DMS153 treated with DMSO at 0.1 percent for 48 hours (cell line): ENCODE data around the gene FCRL6.
A peak's percentile ranks its signal among the peaks of the same experiment; 100 is the strongest.

Experiments
- DNase-seq: peaks from one replicate; lab custom pipeline; 2025; ENCODE audit not compliant: unreplicated experiment; lab: John Stamatoyannopoulos, UW

FCRL6 gene, protein sequence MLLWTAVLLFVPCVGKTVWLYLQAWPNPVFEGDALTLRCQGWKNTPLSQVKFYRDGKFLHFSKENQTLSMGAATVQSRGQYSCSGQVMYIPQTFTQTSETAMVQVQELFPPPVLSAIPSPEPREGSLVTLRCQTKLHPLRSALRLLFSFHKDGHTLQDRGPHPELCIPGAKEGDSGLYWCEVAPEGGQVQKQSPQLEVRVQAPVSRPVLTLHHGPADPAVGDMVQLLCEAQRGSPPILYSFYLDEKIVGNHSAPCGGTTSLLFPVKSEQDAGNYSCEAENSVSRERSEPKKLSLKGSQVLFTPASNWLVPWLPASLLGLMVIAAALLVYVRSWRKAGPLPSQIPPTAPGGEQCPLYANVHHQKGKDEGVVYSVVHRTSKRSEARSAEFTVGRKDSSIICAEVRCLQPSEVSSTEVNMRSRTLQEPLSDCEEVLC

DNA sequence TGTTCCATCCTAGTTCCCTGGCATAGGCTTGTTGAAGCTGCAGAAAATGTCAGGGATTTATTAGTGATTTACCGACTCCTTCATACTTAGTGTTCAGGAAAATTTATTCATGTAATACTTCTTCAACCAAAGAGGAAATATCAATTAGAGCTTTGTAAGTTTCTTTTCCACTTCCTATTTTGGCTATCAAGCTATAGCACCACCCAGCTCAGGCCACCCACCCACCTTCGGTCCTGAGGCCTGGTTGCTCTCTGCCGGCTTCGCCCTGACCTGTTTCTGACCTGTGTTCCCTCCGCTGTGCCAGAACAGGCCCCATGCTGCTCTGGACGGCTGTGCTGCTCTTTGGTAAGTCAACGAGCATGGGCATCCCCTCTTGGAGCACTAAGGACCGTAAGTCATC is at the start of gene FCRL6:
Gene FCRL6, plus strand, starts transcription at position 250 of the 400 bp plus-strand sequence. Its CDS starts 65 bp downstream, at position 315.
- no peak for DNase-seq

DNA sequence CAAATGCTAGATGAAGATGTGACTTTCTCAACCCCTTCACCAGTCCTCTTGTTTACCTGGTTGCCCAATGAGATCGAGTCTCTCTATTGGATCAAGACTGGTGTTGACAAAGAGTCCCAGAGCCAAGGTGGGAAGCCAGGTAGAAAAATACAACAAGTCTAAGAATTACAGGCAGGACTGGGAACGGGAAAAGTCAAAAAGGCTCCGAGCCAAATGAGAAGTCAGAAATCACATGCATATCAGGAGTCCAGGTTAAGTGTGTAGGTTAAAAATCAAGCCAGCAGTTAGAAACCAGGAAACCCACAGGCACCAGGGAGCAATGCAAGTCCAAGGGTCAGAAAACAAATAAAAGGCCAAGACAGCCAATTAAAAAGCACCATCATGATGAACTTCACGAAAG is 48.8 kb upstream of the FCRL6 start:
- DNase-seq, result no peak

DNA sequence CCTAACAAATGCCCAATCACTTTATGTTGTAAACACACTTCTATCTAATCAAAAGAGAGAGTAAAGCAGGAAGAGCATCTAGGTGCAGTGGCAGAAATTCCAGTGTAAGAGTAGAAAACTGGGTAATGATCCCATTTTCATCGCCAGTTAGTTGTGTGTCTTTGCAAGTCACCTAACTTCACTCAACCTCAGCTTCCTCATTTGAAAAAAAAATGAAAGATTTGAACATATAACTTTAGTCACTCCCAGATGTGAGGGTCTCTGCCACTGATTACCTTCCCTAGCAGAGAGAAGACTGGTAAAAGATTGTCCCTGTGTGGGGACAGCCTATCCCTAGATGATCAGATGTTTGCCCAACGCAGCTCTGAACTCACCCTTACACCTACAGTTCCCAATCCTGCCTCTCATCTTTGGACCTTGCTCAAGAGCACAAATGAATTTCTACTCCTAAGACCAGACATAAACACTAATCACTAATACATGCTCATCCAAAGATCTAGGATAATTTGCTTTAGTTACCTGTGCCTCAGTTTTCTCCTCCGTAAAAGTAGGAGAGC is 46.6 kb upstream of the FCRL6 start:
- DNase-seq, result no peak

DNA sequence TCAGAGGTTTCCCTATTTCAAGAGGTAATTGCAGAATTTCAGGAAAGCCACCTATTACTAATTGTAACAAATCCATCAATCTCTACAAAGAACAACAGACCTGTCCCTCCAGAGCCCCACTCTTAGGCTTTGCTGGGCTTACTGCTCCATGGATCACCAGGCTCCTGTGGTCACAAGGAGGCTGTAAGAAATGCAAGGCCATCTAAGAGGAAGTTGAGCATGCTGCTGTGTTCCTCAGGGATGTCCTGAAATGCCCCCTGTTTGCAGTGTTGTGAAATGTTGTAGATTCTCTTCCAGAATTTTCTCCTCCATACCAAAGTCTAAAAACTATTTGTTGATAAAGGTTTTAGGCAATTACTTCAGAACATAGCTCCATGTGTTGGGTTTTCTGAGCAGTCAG is 45.8 kb upstream of the FCRL6 start:
- DNase-seq, result no peak

DNA sequence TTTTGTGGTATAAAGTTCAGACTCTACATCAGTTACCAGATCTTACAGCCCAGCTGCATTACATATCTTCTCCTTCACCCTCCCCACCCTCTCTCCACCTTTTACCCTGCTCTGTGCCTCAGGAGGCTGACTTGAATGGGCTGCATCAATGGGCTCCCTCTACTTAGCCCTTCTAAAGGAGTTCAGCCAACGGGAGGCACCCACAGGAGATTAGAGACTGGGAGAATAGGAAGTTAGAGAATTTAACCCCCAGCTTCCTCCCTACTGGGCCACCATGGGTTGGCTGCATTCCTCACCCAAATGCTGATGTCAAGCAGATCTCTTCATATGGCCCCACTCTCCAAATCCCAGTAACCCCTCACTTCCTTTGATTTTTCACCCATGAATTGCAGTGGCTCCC is 38.5 kb upstream of the FCRL6 start:
- DNase-seq, result no peak

DNA sequence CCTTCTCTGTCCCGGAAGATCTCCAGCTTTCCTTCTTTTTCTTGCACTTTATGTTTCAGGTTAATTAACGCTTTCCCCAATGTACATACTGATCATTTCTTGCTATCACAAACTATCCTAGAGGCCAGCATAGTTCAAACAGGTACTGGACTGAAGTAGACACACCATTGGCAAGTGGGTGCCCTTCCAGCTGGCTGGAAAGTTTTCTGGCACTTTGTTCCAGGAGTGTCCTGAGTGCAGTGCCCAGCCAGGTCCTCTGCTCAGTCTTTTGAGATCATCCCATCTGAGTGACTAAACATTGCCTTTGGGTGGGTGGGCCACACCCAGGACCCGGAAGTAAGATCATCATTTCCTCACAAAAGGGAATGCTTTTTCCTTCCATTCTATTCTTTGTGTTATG is 36.4 kb upstream of the FCRL6 start:
- no peak for DNase-seq

DNA sequence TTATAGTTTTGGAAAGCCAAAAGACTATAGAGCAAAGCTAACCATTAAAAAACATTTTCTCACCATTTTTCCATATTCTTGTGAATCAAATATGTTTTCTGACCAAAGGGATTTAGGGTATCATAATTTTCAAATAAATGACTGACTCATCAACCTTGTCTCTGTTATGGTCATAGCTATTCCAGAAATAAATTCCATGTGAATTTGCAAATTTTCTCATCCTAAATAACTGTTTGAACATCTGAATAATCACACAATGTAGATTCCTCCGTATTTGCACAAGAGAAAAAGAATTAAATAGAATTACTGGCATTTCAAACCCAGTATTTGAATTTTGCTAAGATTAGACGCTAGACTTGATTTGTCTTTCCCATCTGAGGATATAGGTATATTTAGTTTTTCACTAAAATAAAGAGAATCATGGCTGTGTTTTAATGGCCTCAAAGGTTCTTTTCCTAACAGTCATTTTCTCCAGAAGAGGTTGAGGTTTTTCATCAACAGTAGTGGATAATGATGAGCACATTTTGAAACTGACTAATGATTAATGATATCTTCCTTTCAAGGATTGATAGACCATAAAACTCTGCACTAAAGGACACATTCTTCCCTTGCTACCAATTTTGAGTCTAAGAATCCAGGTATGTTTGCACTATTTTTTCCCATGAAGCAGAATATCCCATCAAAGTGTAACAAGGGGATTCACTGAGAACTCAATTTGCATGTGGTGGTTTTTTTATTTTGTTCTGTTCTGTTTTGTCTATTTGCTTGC is 30.8 kb upstream of the FCRL6 start:
- DNase-seq, result no peak

DNA sequence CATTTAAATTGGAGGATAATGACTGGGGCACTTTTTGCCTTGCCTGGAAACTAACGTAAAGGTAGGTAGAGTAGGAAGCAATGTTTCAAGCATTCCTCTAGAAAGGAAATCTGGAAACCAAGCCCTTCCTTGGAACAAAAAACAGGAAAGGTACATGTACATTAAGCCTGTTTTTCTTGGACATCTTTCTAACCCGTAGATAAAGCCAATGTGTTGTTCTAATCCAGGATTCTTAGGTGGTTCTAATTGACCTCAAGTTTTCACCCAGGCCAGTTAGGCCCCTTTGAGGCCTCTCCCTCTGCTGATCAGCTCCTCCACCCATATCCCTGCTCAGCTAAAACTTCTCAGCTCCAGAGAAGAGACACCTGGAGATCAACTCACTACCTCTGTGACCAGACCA is 27.7 kb upstream of the FCRL6 start:
- DNase-seq, result no peak

DNA sequence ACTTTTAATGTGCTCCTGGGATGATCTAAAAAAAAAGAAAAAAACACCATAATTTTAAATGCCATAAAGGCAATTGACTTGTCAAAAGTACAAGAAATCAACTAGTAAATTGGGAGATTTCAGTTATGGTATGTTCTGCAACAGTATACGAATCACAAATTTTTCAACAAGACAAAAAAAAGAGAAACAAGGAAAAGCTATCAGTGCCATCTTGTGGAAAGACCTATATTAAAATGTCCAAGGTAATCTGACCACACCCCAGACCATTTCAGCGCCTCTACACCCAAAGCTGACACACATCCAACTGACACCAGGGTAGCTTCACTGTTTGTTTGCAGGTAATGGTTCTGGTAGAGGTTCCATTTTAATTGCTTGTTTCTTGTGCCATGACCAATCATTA is 26.4 kb upstream of the FCRL6 start:
- no peak for DNase-seq

DNA sequence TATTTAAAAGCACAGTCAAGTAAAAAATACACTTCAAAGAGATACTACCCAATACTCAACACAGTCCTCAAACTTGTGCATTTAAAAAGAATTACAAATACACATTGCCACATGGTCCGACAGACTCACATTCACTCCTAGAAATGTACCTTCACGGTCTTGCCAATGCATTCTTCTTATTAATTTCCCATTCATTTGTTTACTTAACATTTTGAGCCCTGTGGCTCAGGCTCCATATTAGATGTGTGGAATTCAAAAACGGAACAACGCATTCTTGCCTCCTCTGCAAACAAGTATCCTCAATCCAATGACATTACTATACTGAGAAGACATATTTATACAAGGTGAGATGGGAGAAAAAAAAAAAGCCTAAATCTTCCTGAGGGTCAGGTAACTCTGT is 23.9 kb upstream of the FCRL6 start:
- DNase-seq, result no peak

DNA sequence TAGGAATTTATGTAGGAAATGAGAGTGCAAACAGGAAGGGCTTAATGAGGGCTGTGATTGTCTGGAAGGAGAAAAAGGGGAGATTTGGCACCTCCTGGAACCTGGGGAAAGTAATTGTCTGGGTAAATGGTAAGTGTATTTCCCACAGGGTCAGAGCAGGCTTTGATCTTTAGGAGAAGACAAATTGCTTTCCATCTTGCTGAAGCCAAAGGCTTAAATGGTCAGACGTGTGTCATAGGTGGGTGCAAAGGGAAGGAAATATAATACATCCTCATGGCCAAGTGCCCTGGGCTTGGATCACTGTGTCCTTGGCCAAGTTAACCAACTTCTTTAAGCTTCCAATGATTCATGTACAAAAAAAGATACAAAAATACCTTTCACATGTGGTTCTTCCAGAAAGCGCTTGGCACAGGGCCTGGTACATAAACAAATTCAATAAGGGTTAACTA is 22.7 kb upstream of the FCRL6 start:
- no peak for DNase-seq

DNA sequence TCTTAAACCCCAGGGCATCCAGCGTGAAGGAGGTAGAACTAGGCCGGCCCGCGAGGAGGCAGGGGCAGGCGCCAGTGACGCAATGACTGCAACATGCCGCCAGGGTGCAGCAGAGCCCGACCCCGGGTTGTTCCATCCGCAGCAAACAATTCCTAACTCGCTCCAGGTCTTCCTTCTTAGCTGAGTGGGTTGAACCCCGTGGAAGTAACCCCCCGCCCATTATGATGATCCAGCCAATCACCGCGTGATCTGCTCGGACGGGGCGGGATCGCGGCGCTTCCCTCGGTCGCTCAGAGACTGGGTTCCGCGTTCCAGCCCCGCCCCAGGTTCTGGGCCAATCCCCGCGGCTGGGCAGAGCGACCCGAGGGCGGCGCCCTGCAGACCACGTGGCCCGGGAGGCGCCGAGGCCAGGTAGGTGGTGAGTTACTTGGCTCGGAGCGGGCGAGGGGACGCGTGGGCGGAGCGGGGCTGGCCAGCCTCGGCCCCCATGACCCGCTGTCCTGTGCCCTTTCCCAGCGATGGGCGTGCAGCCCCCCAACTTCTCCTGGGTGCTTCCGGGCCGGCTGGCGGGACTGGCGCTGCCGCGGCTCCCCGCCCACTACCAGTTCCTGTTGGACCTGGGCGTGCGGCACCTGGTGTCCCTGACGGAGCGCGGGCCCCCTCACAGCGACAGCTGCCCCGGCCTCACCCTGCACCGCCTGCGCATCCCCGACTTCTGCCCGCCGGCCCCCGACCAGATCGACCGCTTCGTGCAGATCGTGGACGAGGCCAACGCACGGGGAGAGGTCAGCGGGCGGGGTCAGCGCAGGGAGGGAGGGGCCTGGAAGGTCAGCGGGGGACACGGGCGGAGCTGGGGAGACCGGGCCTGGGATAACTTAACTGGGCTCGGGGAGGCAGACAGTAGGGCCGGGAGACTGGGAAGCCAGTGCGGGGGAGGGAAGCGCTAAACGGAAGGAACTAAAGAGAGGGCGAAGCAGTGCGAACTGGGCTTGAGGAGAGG is 21.3 kb upstream of the FCRL6 start, which contains the start of gene DUSP23:
Gene DUSP23, plus strand, starts transcription at position 380 of the 1,000 bp plus-strand sequence. Its CDS starts 139 bp downstream, at position 519.
- DNase-seq, result peak; percentile 100

DNA sequence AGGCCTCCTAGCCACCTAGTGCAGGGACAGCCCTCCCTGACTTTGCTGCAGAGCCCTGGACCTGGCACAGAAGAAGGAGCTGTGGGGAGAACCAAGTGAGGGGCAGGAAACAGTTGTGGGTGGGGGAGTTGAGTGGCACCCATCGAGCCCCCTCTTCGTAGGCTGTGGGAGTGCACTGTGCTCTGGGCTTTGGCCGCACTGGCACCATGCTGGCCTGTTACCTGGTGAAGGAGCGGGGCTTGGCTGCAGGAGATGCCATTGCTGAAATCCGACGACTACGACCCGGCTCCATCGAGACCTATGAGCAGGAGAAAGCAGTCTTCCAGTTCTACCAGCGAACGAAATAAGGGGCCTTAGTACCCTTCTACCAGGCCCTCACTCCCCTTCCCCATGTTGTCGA is 20.2 kb upstream of the FCRL6 start:
- DNase-seq, result no peak

DNA sequence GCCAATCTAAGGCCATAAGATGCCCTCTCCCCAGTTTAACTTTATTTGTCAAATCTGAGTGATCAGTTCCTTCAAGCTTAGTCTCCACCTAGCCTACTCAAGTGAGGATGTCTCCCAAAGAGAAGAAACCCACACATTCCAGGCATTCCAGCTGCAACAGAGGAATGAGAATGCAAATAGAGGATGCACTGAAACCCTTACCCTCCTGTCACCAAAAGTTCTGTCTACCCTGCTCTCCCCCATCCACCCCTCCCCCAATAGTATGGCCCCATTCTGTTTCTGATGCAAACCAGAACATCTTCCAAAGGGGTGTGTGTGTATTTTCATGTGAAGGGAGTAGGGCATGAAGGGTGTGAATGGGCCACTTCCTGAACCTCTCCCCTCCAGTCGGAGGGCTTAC is 18.4 kb upstream of the FCRL6 start:
- DNase-seq, result no peak

DNA sequence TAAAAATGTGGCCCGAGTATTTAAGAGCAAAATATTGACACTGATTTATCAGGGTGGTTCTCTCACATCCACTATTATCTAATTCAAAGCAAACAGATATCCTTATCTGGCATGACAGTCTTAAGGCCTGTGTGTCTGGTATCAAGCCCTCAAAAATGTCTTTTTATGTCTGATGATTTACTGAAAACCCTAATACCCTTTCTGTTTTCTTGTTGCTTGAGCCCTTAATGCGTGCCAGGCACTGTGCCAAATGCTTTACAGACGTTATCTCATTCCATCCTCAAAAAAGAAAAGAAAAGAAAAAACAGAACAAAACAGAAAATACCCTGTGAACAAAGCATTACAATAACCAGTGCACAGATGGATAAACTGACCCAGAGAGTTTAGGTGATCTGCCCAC is 15.7 kb upstream of the FCRL6 start:
- DNase-seq, result no peak

DNA sequence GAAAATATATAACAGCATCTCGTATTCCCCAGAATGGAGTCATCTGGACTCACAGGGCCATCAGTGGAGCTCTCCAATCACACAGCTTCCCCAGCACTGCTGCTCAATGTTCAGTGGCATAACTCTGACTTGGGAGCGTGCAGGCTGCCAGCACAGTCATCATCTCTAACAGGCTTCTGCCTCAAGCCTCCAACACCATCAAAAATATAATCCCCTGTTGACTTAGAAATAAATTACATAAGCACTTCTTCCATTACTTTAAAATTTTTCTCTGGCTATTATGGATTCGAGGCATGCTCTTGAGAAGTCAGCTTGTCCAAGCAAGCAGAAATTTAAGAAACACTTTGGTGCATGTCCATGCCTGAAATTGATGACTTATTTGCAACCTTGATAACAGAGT is 15.2 kb upstream of the FCRL6 start:
- no peak for DNase-seq

DNA sequence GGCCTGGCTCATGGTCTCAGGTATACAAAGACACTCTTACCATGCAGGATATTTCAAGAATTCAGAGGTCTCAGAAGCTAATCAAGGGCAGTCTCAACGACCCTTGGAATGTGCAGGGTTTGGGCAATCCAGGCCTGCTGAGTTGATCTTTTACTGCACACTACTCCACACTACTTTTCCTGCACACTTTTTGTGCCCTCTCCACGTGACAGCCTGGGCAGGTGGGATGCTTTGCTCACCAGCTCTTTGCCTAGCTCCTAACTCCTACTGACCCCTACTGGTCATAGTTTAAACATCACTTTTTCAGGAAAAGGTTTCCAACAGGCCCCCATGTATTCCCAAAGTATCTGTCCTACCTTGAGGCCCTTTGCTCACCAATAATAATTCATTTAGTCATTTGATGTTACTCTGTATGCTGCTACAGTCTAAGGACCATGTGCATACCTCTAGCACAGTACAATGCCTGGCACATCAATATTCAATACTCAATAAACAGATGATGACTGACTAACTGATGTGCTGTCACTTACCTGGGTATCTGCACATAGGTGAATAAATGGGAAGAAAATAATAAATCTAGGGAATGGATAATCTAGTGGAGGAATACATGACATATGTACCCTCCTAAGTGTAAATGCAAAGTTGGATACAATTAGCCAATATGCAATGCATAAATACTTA is 11.8 kb upstream of the FCRL6 start:
- DNase-seq, result peak; percentile 52

DNA sequence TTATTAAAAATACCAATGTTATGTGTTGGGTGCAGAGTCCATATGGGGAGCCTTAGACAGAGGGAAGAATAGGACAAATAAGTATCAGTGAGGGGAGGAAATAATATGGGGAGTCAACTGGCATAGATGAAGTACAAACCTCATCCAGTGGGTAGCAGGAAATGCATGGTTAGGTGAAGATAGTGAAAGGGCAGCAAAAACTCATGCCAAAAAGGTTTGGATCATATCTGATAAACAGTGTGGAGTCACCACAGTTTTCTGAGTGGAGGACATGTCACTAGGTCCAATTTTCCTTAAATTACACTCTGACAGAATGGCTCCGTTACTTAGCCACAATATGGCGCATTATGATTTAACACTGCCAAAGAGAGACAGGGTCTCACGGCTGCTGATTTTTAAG is 11.1 kb upstream of the FCRL6 start:
- no peak for DNase-seq

DNA sequence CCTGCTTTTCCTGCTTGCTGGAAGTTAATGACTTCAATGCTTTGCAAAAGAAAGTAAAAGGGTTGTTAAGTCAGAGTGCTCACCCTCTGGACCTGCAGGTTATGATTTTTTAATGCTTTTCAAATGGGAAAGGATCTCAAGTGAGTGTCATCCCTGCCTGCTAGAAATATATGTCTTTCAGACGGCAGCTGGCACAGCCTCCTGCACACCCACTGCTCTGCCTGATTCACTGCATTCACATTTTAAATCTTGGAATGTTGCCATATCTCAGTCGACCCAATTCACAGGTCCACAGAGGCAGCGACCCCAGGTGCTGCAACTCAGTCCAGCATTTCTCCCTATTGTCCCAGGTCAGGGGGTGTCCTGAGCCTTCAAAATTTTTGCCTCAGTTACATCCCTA is 10.7 kb upstream of the FCRL6 start:
- no peak for DNase-seq

DNA sequence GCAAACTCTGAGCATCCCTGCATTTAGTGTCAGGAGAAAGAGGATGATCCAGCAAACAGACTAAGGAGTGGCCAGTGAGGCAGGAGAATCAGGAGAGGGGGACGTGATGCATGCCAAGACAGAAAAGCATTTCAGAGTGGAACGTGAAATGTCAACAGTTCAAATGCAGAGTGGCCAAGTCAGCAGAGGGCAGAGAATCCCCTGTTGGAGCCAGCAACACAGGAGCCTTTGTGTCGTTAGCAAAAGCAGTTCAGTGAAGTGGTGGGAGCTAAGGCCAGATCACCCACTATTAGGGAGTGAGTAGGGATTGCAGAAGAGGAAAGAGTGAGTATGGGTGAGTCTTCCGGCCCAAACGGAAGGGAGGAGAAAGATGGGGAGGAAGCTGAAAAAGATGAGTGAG is 6.6 kb upstream of the FCRL6 start:
- DNase-seq, result no peak
